HL-60/S4 (cell line): ENCODE results near the gene CDH4.

Experiments
- in situ Hi-C: fragments of 300-500 bp; cut with MboI; formaldehyde crosslinking; loops from 2 replicates; pipeline ENCODE4 v1.14.3; 2022; ENCODE audit warnings: low sequenced_read_pairs

Gene CDH4

GRCh38 chr20:61588411-61589385 lies 336.6 kb downstream of the CDH4 start:
- in situ Hi-C loops: no loop called here

- in situ Hi-C loops: no loop called here
Measured at GRCh38 chr20:61590236-61590635, 338.2 kb downstream of the CDH4 start.

GRCh38 chr20:61593516-61593915 lies 341.5 kb downstream of the CDH4 start:
- in situ Hi-C loops: no loop called here

- in situ Hi-C loops: no loop called here
Measured at GRCh38 chr20:61594198-61594597, 342.1 kb downstream of the CDH4 start.

GRCh38 chr20:61595216-61595615 lies 343.2 kb downstream of the CDH4 start:
- in situ Hi-C loops: no loop called here

GRCh38 chr20:61596687-61597330 lies 344.7 kb downstream of the CDH4 start:
- in situ Hi-C loops: no loop called here

- in situ Hi-C loops: no loop called here
Measured at GRCh38 chr20:61597996-61598395, 345.9 kb downstream of the CDH4 start.

- in situ Hi-C loops: no loop called here
Measured at GRCh38 chr20:61598586-61598985, 346.5 kb downstream of the CDH4 start.

GRCh38 chr20:61599061-61599531 lies 347.0 kb downstream of the CDH4 start:
- in situ Hi-C loops: no loop called here

GRCh38 chr20:61599541-61599992 lies 347.5 kb downstream of the CDH4 start:
- in situ Hi-C loops: no loop called here

GRCh38 chr20:61600016-61600415 lies 348.0 kb downstream of the CDH4 start:
- in situ Hi-C loops: no loop called here

- in situ Hi-C loops: no loop called here
Measured at GRCh38 chr20:61601361-61601760, 349.3 kb downstream of the CDH4 start.

- in situ Hi-C loops: no loop called here
Measured at GRCh38 chr20:61601853-61602252, 349.8 kb downstream of the CDH4 start.

- in situ Hi-C loops: no loop called here
Measured at GRCh38 chr20:61603715-61604114, 351.7 kb downstream of the CDH4 start.

- in situ Hi-C loops: no loop called here
Measured at GRCh38 chr20:61604549-61604948, 352.5 kb downstream of the CDH4 start.

- in situ Hi-C loops: no loop called here
Measured at GRCh38 chr20:61605283-61605682, 353.2 kb downstream of the CDH4 start.

- in situ Hi-C loops: no loop called here
Measured at GRCh38 chr20:61605862-61606557, 353.9 kb downstream of the CDH4 start.

- in situ Hi-C loops: no loop called here
Measured at GRCh38 chr20:61608275-61609085, 356.4 kb downstream of the CDH4 start.

- in situ Hi-C loops: no loop called here
Measured at GRCh38 chr20:61609461-61609860, 357.4 kb downstream of the CDH4 start.

- in situ Hi-C loops: no loop called here
Measured at GRCh38 chr20:61611401-61612180, 359.5 kb downstream of the CDH4 start.
